GM12874 (cell line): ENCODE results near the gene NRAS.

ENCODE experiments used
- CTCF ChIP-seq: IDR thresholded peaks from 2 replicates; pipeline ENCODE4 v1.5.1; 2011; ENCODE audit warnings: low read depth, mild to moderate bottlenecking, control low read depth, low read length, moderate library complexity; ENCODE audit not compliant: insufficient read depth

Gene NRAS

GRCh38 chr1:114694540-114695310 lies 21.8 kb downstream of the NRAS start:
- TF ChIP-seq CTCF: no peak

GRCh38 chr1:114692947-114693346 lies 23.6 kb downstream of the NRAS start:
- no peak for TF ChIP-seq CTCF

GRCh38 chr1:114691061-114691460 lies 25.5 kb downstream of the NRAS start:
- TF ChIP-seq CTCF: no peak

GRCh38 chr1:114690148-114690547 lies 26.4 kb downstream of the NRAS start:
- TF ChIP-seq CTCF: no peak

GRCh38 chr1:114688526-114688925 lies 28.0 kb downstream of the NRAS start:
- TF ChIP-seq CTCF: no peak

GRCh38 chr1:114685851-114686250 lies 30.7 kb downstream of the NRAS start:
- no peak for TF ChIP-seq CTCF

GRCh38 chr1:114677691-114678090 lies 38.9 kb downstream of the NRAS start:
- no peak for TF ChIP-seq CTCF

- no peak for TF ChIP-seq CTCF
Measured at GRCh38 chr1:114676115-114676514, 40.5 kb downstream of the NRAS start.
